Caco-2 (cell line): ENCODE results near the gene WDR1. TPM values are rescaled to one million over a fixed set of nuclear protein-coding genes. Genes with fewer than 3 reads are reported as not detected.
A peak's percentile ranks its signal among the peaks of the same experiment; 100 is the strongest.

ENCODE experiments used
- BruUV-seq: library from RNA; stranded (reverse); fragments of 400-500 nt; replicated peaks from 2 replicates; lab custom pipeline; 2021; lab: Mats Ljungman, UMichigan
- CTCF ChIA-PET: fragments of 300-600 bp; sonication (Branson Sonifier 250); formaldehyde crosslinking; loops from one replicate; lab custom pipeline; 2022; ENCODE audit warnings: antibody characterized with exemption; lab: Charles Lee
- POLR2A ChIA-PET: fragments of 300-600 bp; sonication (Branson Sonifier 250); formaldehyde crosslinking; loops from one replicate; lab custom pipeline; 2022; ENCODE audit warnings: antibody characterized with exemption; lab: Charles Lee
- DNase-seq, 2 experiments: peaks; one replicate each; pipeline versions ENCODE4 v3.0.0 to v3.0.0-alpha.2; 2020 to 2022
- H3K27me3 ChIP-seq: replicated peaks from 2 replicates; pipeline ENCODE4 v1.6.0; 2011; ENCODE audit warnings: low read length; ENCODE audit not compliant: control insufficient read depth, insufficient read depth
- H3K36me3 ChIP-seq: 2 replicates; pipeline ENCODE4 v1.5.1; 2011; ENCODE audit warnings: low read length; ENCODE audit not compliant: control insufficient read depth, insufficient read depth
- H3K4me1 ChIP-seq: fragments of 250-450 bp; sonication (Bioruptor Pico); 2 replicates; pipeline ENCODE4 v1.5.1; 2020; ENCODE audit warnings: mild to moderate bottlenecking
- H3K4me3 ChIP-seq: 2 replicates; pipeline ENCODE4 v1.5.1; 2011; ENCODE audit warnings: low read depth, mild to moderate bottlenecking, control low read depth, low read length
- H3K9me3 ChIP-seq: fragments of 250-450 bp; sonication (Bioruptor Pico); 2 replicates; pipeline ENCODE4 v1.5.1; 2020; ENCODE audit warnings: mild to moderate bottlenecking, moderate library complexity
- H3K27ac Mint-ChIP-seq: one replicate; pipeline ENCODE4 v1.8.0; 2022; ENCODE audit warnings: mixed read lengths; ENCODE audit not compliant: unreplicated experiment
- H3K27me3 Mint-ChIP-seq: one replicate; pipeline ENCODE4 v1.8.0; 2022; ENCODE audit warnings: mixed read lengths; ENCODE audit not compliant: insufficient read depth, unreplicated experiment
- H3K36me3 Mint-ChIP-seq: one replicate; pipeline ENCODE4 v1.8.0; 2022; ENCODE audit warnings: mild to moderate bottlenecking, mixed read lengths; ENCODE audit not compliant: insufficient read depth, unreplicated experiment
- H3K4me1 Mint-ChIP-seq: one replicate; pipeline ENCODE4 v1.8.0; 2022; ENCODE audit warnings: low read depth, mixed read lengths; ENCODE audit not compliant: unreplicated experiment
- H3K4me3 Mint-ChIP-seq: one replicate; pipeline ENCODE4 v1.8.0; 2022; ENCODE audit warnings: mild to moderate bottlenecking, moderate library complexity, mixed read lengths; ENCODE audit not compliant: unreplicated experiment
- H3K9me3 Mint-ChIP-seq: one replicate; pipeline ENCODE4 v1.8.0; 2022; ENCODE audit warnings: mixed read lengths; ENCODE audit not compliant: unreplicated experiment
- CTCF ChIP-seq, 2 experiments: fragments of 200-600 bp in 1 of 2; IDR thresholded peaks; 1 replicate in 1 of 2; 2 replicates in 1 of 2; pipeline versions ENCODE4 v1.5.1 to v1.8.0; 2011 to 2022; ENCODE audit warnings: antibody characterized with exemption in 1 of 2, control low read depth in 1 of 2, inconsistent platforms in 1 of 2, low read depth in 1 of 2, low read length in 1 of 2, mild to moderate bottlenecking in 1 of 2, moderate library complexity in 1 of 2; ENCODE audit not compliant: insufficient read depth in 1 of 2, severe bottlenecking in 1 of 2, unreplicated experiment in 1 of 2
- intact Hi-C: fragments of 100-400 bp; cut with micrococcal nuclease; formaldehyde crosslinking; loops from one replicate; pipeline ENCODE4 v1.10.0; 2022; ENCODE audit not compliant: unreplicated experiment
- total RNA-seq: library from RNA; stranded (reverse); gene quantifications from 2 replicates; pipeline ENCODE4 v1.2.3, GENCODE V29; 2022

The WDR1 gene
- total RNA-seq, 1 experiment from 2014 or later = 250 TPM

- Histone ChIP-seq H3K9me3 (no peaks in the 10 kb centered on the region), H3K27me3 (no peaks in the 10 kb centered on the region), H3K4me3 (no peak overlapping the region), H3K4me1 (no peaks in the 10 kb centered on the region), H3K36me3 (peaks cover 7% of the 10 kb centered on the region; the same call in 1 of the 2 replicates)
- H3K4me3 Mint-ChIP-seq = no peak overlapping the region
- no peak for TF ChIP-seq CTCF (IDR thresholded peaks at IDR 0.05; ENCODE audit: insufficient read depth in 1 of 2, low read depth in 1 of 2, low read length in 1 of 2, severe bottlenecking in 1 of 2, unreplicated experiment in 1 of 2)
- CTCF ChIA-PET = no interaction called here
- POLR2A ChIA-PET = no interaction called here
- peaks cover 86% of the 10 kb centered on the region for H3K36me3 Mint-ChIP-seq
- BruUV-seq = no TSS peak
- DNase-seq = peak in 1 of 2 experiments; percentile 12
- no peaks in the 10 kb centered on the region for H3K27me3 Mint-ChIP-seq
- no peaks in the 10 kb centered on the region for H3K4me1 Mint-ChIP-seq
- H3K9me3 Mint-ChIP-seq = no peaks in the 10 kb centered on the region
- no peak overlapping the region for H3K27ac Mint-ChIP-seq
- intact Hi-C loops = no loop called here
Measured at GRCh38 chr4:10079256-10079655, 37.3 kb downstream of the WDR1 start.

GRCh38 chr4:10078481-10079233, 37.9 kb downstream of the WDR1 start:
- ChIA-PET CTCF (no interaction called here), POLR2A (no interaction called here)
- Mint-ChIP-seq H3K9me3 (no peaks in the 10 kb centered on the region), H3K27ac (no peak overlapping the region), H3K4me3 (no peak overlapping the region), H3K27me3 (no peaks in the 10 kb centered on the region), H3K4me1 (no peaks in the 10 kb centered on the region), H3K36me3 (peaks cover 92% of the 10 kb centered on the region)
- H3K4me1 ChIP-seq = no peaks in the 10 kb centered on the region
- TF ChIP-seq CTCF (IDR thresholded peaks at IDR 0.05; ENCODE audit: insufficient read depth in 1 of 2, low read depth in 1 of 2, low read length in 1 of 2, severe bottlenecking in 1 of 2, unreplicated experiment in 1 of 2) = no peak
- H3K27me3 ChIP-seq = no peaks in the 10 kb centered on the region
- intact Hi-C loops = no loop called here
- no peak overlapping the region for H3K4me3 ChIP-seq
- BruUV-seq = no TSS peak
- DNase-seq = peak in 1 of 2 experiments; percentile 27
- H3K36me3 ChIP-seq = peaks cover 7% of the 10 kb centered on the region; the same call in 1 of the 2 replicates
- H3K9me3 ChIP-seq = no peaks in the 10 kb centered on the region

- H3K9me3 Mint-ChIP-seq = no peaks in the 10 kb centered on the region
- CTCF ChIA-PET = no interaction called here
Measured at GRCh38 chr4:10077483-10078335, 38.9 kb downstream of the WDR1 start.

More at GRCh38 chr4:10077483-10078335, 38.9 kb downstream of the WDR1 start:
- H3K27me3 ChIP-seq = no peaks in the 10 kb centered on the region
- BruUV-seq = no TSS peak
- H3K36me3 ChIP-seq = peaks cover 7% of the 10 kb centered on the region; the same call in 1 of the 2 replicates
- no peaks in the 10 kb centered on the region for H3K9me3 ChIP-seq
- Mint-ChIP-seq H3K4me3 (no peak overlapping the region), H3K36me3 (peaks cover 93% of the 10 kb centered on the region), H3K27ac (no peak overlapping the region), H3K4me1 (no peaks in the 10 kb centered on the region), H3K27me3 (no peaks in the 10 kb centered on the region)
- intact Hi-C loops = no loop called here
- POLR2A ChIA-PET = no interaction called here
- H3K4me1 ChIP-seq = no peaks in the 10 kb centered on the region
- no peak overlapping the region for H3K4me3 ChIP-seq
- no peak for TF ChIP-seq CTCF (IDR thresholded peaks at IDR 0.05; ENCODE audit: insufficient read depth in 1 of 2, low read depth in 1 of 2, low read length in 1 of 2, severe bottlenecking in 1 of 2, unreplicated experiment in 1 of 2)
- DNase-seq = peak in 1 of 2 experiments; percentile 19
